ENCODE measurements around the gene IL15RA.

The IL15RA gene

GRCh38 chr10:6019796-6020195, 42.5 kb upstream of the IL15RA start:
- ChIA-PET CTCF (interaction anchor here (1.8 kb wide), 1 partner anchor 67 kb away, joined by 5 read pairs; no protein-coding TSS in a partner anchor), POLR2A (no interaction called here)
- H3K4me3 ChIP-seq (ENCODE audit: control insufficient read depth in 1 of 7, extremely low read depth in 1 of 7, insufficient read depth in 4 of 7, low read depth in 2 of 7, low read length in 6 of 7) = no peak overlapping the region
- no peak overlapping the region for H3K27ac ChIP-seq (ENCODE audit: insufficient read depth in 1 of 2, low read depth in 1 of 2, low read length in 2 of 2, poor library complexity in 1 of 2, severe bottlenecking in 2 of 2)
- peaks cover 0 to 10% (median 8%) of the 10 kb centered on the region in 4 experiments for H3K4me1 ChIP-seq (ENCODE audit: control extremely low read depth in 1 of 4, control insufficient read depth in 4 of 4, insufficient read depth in 4 of 4, low read length in 3 of 4)
- peaks cover 0 to 4% (median 0%) of the 10 kb centered on the region in 4 experiments for H3K36me3 ChIP-seq (ENCODE audit: control insufficient read depth in 4 of 4, insufficient read depth in 4 of 4, low read length in 3 of 4)
- H3K9me3 ChIP-seq (ENCODE audit: control extremely low read depth in 1 of 5, control insufficient read depth in 4 of 5, insufficient read depth in 2 of 5, low read depth in 1 of 5, low read length in 4 of 5) = no peaks in the 10 kb centered on the region
- DNase-seq = no peak
- no peaks in the 10 kb centered on the region for H3K27me3 ChIP-seq (replicated peaks in 2 of 5; ENCODE audit: control insufficient read depth in 4 of 5, insufficient read depth in 5 of 5, low read length in 4 of 5)
- 93% methylated on average over 11 of the region's 12 CpGs for WGBS (ENCODE audit: insufficient coverage)

DNA sequence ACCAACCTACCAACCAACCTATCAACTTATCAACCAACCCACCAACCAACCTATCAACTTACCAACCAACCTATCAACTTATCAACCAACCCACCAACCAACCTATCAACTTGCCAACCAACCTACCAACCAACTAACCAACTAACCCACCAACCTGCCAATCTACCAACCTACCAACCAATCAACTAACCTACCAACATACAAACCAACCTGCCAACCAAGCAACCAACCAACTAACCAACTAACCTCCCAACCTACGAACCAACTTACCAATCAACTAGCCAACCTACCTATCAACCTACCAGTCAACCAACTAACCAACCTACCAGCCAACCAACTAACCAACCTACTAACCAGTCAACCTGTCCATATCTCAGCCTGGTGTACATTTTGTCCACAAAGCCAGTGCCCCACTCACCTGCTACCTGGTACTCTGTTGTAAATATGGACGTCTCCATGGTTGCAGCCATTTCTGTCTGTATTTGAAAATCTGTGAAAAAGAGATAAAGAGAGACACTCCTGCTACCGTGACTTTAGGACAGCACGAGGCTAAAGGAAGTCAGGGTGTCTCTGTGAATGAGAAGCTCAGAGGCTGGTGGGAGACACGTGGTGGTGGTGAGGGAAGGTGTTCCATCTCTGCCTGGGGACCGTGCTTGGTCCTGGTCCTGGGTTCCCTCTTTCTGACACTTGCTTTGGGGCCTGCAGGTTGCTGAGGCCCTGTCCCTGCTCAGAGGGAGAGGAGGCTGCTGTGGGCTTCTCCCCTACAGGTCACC, 41.9 kb upstream of the IL15RA start:
- DNase-seq = peak in 1 of 3 donors; percentile 23
- 91% methylated on average over 6 of the region's 6 CpGs for WGBS (ENCODE audit: insufficient coverage)
- ChIA-PET CTCF (interaction anchor here (1.4 to 1.8 kb wide), 2 partner anchors 67 kb away, joined by 5 read pairs; no protein-coding TSS in a partner anchor), POLR2A (no interaction called here)
- Histone ChIP-seq H3K4me1 (ENCODE audit: control extremely low read depth in 1 of 4, control insufficient read depth in 4 of 4, insufficient read depth in 4 of 4, low read length in 3 of 4) (peaks cover 0 to 10% (median 8%) of the 10 kb centered on the region in 4 experiments), H3K27ac (ENCODE audit: insufficient read depth in 1 of 2, low read depth in 1 of 2, low read length in 2 of 2, poor library complexity in 1 of 2, severe bottlenecking in 2 of 2) (no peak overlapping the region), H3K27me3 (replicated peaks in 2 of 5; ENCODE audit: control insufficient read depth in 4 of 5, insufficient read depth in 5 of 5, low read length in 4 of 5) (no peaks in the 10 kb centered on the region), H3K9me3 (ENCODE audit: control extremely low read depth in 1 of 5, control insufficient read depth in 4 of 5, insufficient read depth in 2 of 5, low read depth in 1 of 5, low read length in 4 of 5) (no peaks in the 10 kb centered on the region), H3K36me3 (ENCODE audit: control insufficient read depth in 4 of 4, insufficient read depth in 4 of 4, low read length in 3 of 4) (peaks cover 0 to 4% (median 0%) of the 10 kb centered on the region in 4 experiments), H3K4me3 (ENCODE audit: control insufficient read depth in 1 of 7, extremely low read depth in 1 of 7, insufficient read depth in 4 of 7, low read depth in 2 of 7, low read length in 6 of 7) (no peak overlapping the region)

- WGBS (ENCODE audit: insufficient coverage) = 100% methylated on average over 5 of the region's 5 CpGs
- peaks cover 0 to 13% (median 8%) of the 10 kb centered on the region in 4 experiments for H3K4me1 ChIP-seq (ENCODE audit: control extremely low read depth in 1 of 4, control insufficient read depth in 4 of 4, insufficient read depth in 4 of 4, low read length in 3 of 4)
- DNase-seq = no peak
- no peaks in the 10 kb centered on the region for H3K27me3 ChIP-seq (replicated peaks in 2 of 5; ENCODE audit: control insufficient read depth in 4 of 5, insufficient read depth in 5 of 5, low read length in 4 of 5)
- ChIA-PET CTCF (interaction anchor here (1.4 kb wide), 1 partner anchor 68 kb away, joined by 5 read pairs; no protein-coding TSS in a partner anchor), POLR2A (no interaction called here)
- H3K9me3 ChIP-seq (ENCODE audit: control extremely low read depth in 1 of 5, control insufficient read depth in 4 of 5, insufficient read depth in 2 of 5, low read depth in 1 of 5, low read length in 4 of 5) = no peaks in the 10 kb centered on the region
- no peak overlapping the region for H3K4me3 ChIP-seq (ENCODE audit: control insufficient read depth in 1 of 7, extremely low read depth in 1 of 7, insufficient read depth in 4 of 7, low read depth in 2 of 7, low read length in 6 of 7)
- no peaks in the 10 kb centered on the region for H3K36me3 ChIP-seq (ENCODE audit: control insufficient read depth in 4 of 4, insufficient read depth in 4 of 4, low read length in 3 of 4)
- H3K27ac ChIP-seq (ENCODE audit: insufficient read depth in 1 of 2, low read depth in 1 of 2, low read length in 2 of 2, poor library complexity in 1 of 2, severe bottlenecking in 2 of 2) = no peak overlapping the region
Observed at GRCh38 chr10:6018422-6018821, 41.1 kb upstream of the IL15RA start.

- H3K27me3 ChIP-seq (replicated peaks in 2 of 5; ENCODE audit: control insufficient read depth in 4 of 5, insufficient read depth in 5 of 5, low read length in 4 of 5) = no peaks in the 10 kb centered on the region
- POLR2A ChIA-PET = no interaction called here
- CTCF ChIA-PET = interaction anchor here (1.4 to 5.6 kb wide), 3 partner anchors 19 to 69 kb away, joined by 5 to 77 read pairs (median 9); no protein-coding TSS in a partner anchor
- H3K36me3 ChIP-seq (ENCODE audit: control insufficient read depth in 4 of 4, insufficient read depth in 4 of 4, low read length in 3 of 4) = no peaks in the 10 kb centered on the region
- WGBS (ENCODE audit: insufficient coverage) = 98% methylated on average over 5 of the region's 8 CpGs
- DNase-seq = no peak
- H3K27ac ChIP-seq (ENCODE audit: insufficient read depth in 1 of 2, low read depth in 1 of 2, low read length in 2 of 2, poor library complexity in 1 of 2, severe bottlenecking in 2 of 2) = no peak overlapping the region
- H3K9me3 ChIP-seq (ENCODE audit: control extremely low read depth in 1 of 5, control insufficient read depth in 4 of 5, insufficient read depth in 2 of 5, low read depth in 1 of 5, low read length in 4 of 5) = no peaks in the 10 kb centered on the region
- peaks cover 0 to 13% (median 8%) of the 10 kb centered on the region in 4 experiments for H3K4me1 ChIP-seq (ENCODE audit: control extremely low read depth in 1 of 4, control insufficient read depth in 4 of 4, insufficient read depth in 4 of 4, low read length in 3 of 4)
- no peak overlapping the region for H3K4me3 ChIP-seq (ENCODE audit: control insufficient read depth in 1 of 7, extremely low read depth in 1 of 7, insufficient read depth in 4 of 7, low read depth in 2 of 7, low read length in 6 of 7)
Observed at GRCh38 chr10:6017781-6018354, 40.5 kb upstream of the IL15RA start.

DNA sequence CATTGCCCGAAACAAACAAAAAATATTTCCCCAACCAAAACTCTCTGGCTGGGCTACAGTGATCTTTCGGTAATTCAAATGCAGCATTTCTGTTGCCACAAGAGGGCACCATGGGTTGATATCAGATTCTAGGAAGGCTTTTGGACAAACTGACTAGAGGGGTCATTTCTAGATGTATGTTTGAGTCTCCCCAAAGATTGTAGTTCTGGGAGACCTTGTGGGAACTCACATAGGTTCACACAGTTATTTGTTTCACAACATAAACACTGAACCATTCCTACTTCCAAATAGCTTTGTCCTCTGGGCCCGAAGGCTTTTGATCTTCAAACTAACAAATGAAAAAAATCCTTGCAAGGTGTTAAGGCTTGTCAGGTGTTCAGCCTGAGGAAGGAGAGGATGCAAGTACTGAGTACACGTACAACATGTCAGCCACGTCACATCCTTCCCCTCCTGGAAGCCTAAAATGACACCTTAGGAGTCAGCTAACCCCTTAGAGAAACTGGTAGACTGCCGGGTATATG, 37.0 kb upstream of the IL15RA start:
- H3K4me3 ChIP-seq (ENCODE audit: control insufficient read depth in 1 of 7, extremely low read depth in 1 of 7, insufficient read depth in 4 of 7, low read depth in 2 of 7, low read length in 6 of 7) = peak overlapping the region in 1 of 7 experiments; percentile 10
- WGBS (ENCODE audit: insufficient coverage) = 0% methylated on average over 1 of the region's 6 CpGs

DNA sequence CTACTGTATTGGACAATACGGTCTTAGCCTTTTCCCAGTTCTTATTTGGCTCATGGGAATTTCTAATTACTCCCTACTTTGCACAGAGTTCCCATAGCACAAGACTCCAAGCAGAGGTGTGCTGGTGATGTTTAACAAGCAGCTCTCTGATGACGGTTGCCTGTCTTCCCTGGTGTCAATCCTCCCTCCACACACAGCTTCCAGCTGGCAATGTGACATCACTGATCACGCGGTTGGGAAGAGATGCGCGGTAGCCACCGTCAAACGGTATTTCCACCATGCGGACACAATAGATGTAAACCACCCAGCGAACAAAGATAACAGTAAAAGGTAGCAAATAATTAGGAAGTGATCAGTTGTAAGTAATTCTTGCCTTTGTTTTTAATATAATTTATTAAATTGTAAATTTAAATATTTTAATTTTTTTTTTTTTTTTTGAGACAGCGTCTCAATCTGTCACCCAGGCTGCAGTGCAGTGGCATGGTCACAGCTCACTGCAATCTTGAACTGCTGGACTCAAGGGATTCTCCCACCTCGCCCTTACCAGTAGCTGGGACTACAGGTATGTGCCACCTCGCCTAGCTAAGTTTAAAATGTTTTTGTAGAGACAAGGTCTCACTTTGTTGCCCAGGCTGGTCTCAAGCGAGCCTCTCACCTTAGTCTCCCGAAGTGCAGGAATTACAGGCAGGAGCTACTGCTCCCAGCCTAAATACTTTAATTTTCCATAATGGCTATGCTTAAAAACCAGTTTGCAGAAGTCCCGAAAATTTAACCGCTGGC, 36.3 kb upstream of the IL15RA start:
- ChIA-PET POLR2A (interaction anchor here (0.6 kb wide), 1 partner anchor 333 kb away, joined by 3 read pairs; no protein-coding TSS in a partner anchor), CTCF (interaction anchor here (0.9 to 5.6 kb wide), 24 partner anchors 9 to 388 kb away, joined by 3 to 77 read pairs (median 6); partner anchors contain the start of gene IL2RA)
- Histone ChIP-seq H3K27me3 (replicated peaks in 2 of 5; ENCODE audit: control insufficient read depth in 4 of 5, insufficient read depth in 5 of 5, low read length in 4 of 5) (no peaks in the 10 kb centered on the region), H3K9me3 (ENCODE audit: control extremely low read depth in 1 of 5, control insufficient read depth in 4 of 5, insufficient read depth in 2 of 5, low read depth in 1 of 5, low read length in 4 of 5) (no peaks in the 10 kb centered on the region), H3K36me3 (ENCODE audit: control insufficient read depth in 4 of 4, insufficient read depth in 4 of 4, low read length in 3 of 4) (no peaks in the 10 kb centered on the region), H3K4me1 (ENCODE audit: control extremely low read depth in 1 of 4, control insufficient read depth in 4 of 4, insufficient read depth in 4 of 4, low read length in 3 of 4) (peaks cover 0 to 10% (median 6%) of the 10 kb centered on the region in 4 experiments), H3K4me3 (ENCODE audit: control insufficient read depth in 1 of 7, extremely low read depth in 1 of 7, insufficient read depth in 4 of 7, low read depth in 2 of 7, low read length in 6 of 7) (peak overlapping the region in 1 of 7 experiments; percentile 10), H3K27ac (ENCODE audit: insufficient read depth in 1 of 2, low read depth in 1 of 2, low read length in 2 of 2, poor library complexity in 1 of 2, severe bottlenecking in 2 of 2) (no peak overlapping the region)
- DNase-seq = no peak
- 83% methylated on average over 8 of the region's 17 CpGs for WGBS (ENCODE audit: insufficient coverage)

More for the DNA sequence above, 37.0 kb upstream of the IL15RA start:
- POLR2A ChIA-PET = no interaction called here
- H3K27me3 ChIP-seq (replicated peaks in 2 of 5; ENCODE audit: control insufficient read depth in 4 of 5, insufficient read depth in 5 of 5, low read length in 4 of 5) = no peaks in the 10 kb centered on the region
- CTCF ChIA-PET = interaction anchor here (0.9 to 5.6 kb wide), 26 partner anchors 9 to 387 kb away, joined by 3 to 77 read pairs (median 5); partner anchors contain the start of gene IL2RA
- H3K36me3 ChIP-seq (ENCODE audit: control insufficient read depth in 4 of 4, insufficient read depth in 4 of 4, low read length in 3 of 4) = no peaks in the 10 kb centered on the region
- no peaks in the 10 kb centered on the region for H3K9me3 ChIP-seq (ENCODE audit: control extremely low read depth in 1 of 5, control insufficient read depth in 4 of 5, insufficient read depth in 2 of 5, low read depth in 1 of 5, low read length in 4 of 5)
- H3K27ac ChIP-seq (ENCODE audit: insufficient read depth in 1 of 2, low read depth in 1 of 2, low read length in 2 of 2, poor library complexity in 1 of 2, severe bottlenecking in 2 of 2) = no peak overlapping the region
- peaks cover 0 to 10% (median 6%) of the 10 kb centered on the region in 4 experiments for H3K4me1 ChIP-seq (ENCODE audit: control extremely low read depth in 1 of 4, control insufficient read depth in 4 of 4, insufficient read depth in 4 of 4, low read length in 3 of 4)
- DNase-seq = peak; percentile 61 to 74 (median 66)
